ENCODE data around the gene CDK9. TPM values are rescaled to one million over a fixed set of nuclear protein-coding genes. Genes with fewer than 3 reads are reported as not detected.
A peak's percentile ranks its signal among the peaks of the same experiment; 100 is the strongest.

Gene CDK9
- total RNA-seq, 4 donors from 2014 or later: 66.6 to 112 (median 87.6) TPM

DNA sequence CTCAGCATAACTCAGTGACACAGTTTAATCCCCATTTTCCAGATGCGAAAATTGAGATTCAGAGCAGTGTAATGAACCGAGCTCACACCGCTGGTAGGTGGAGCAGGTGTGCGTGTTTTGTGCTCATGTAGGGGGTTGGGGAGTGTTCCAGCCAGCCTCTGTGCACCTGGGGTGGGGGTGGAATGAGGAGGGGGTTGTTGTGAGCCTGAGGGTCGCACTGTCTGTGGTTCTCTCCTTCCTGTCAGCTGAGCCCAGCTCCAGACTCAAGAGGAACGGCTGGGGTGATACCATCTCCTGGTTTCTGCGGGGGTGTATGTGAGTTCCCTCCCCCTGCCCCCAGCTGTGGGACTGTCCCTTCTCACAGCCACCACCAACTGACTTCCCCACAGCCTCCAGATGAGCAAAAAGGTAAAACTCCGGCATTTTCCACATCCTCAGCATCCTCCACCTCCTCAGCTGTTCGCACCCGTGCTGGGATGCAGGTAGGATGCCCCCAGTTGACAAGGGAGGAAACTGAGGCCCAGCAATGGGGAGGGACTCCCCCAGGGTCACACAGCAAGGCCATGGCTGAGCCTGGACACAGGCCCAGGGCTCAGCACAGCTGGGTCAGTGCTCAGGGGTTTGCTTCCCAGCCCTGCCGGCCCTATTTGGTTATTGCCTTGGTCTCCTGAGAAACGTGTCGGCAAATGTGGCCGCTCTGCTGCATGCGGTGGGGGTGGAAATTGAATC, 9.5 kb upstream of the CDK9 start:
- 52 to 69% methylated on average over 15 of the region's 15 CpGs for WGBS, 2 donors
- DNase-seq (ENCODE audit: low spot score in 2 of 2): no peak
- H3K27ac ChIP-seq: peak overlapping the region in 1 of 4 donors; percentile 78
- H3K4me3 ChIP-seq: peak overlapping the region in 2 of 4 donors; percentile 13 to 33
- no peaks in the 10 kb centered on the region for H3K36me3 ChIP-seq
- TF ChIP-seq EP300 (IDR thresholded peaks at IDR 0.05): no peak
- H3K27me3 ChIP-seq: no peaks in the 10 kb centered on the region
- peaks cover 0 to 40% (median 19%) of the 10 kb centered on the region in 4 donors for H3K4me1 ChIP-seq
- no peaks in the 10 kb centered on the region for H3K9me3 ChIP-seq

DNA sequence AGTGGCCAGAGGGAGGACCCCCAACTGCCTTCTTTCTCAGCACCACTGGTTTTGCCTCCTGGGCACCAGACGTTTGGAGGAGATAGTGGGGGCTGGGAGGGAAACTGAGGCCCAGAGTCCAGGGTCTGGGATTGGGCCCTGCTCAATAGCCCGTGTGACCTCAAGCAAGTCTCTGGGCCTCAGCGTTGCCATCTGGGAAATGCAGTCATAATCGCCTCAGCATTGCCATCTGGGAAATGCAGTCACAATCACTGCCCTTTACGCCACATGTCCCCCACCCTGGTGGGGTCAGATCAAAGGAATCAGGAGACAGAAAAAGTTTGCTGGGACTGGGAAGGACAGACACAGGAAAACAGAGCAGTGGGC, 8.9 kb upstream of the CDK9 start:
- H3K36me3 ChIP-seq: no peaks in the 10 kb centered on the region
- peak overlapping the region in 2 of 4 donors; percentile 13 to 33 for H3K4me3 ChIP-seq
- peaks cover 0 to 35% (median 17%) of the 10 kb centered on the region in 4 donors for H3K4me1 ChIP-seq
- 59 to 71% methylated on average over 5 of the region's 5 CpGs for WGBS, 2 donors
- no peak for TF ChIP-seq POLR2A (IDR thresholded peaks at IDR 0.05)
- TF ChIP-seq, protein P1, sequence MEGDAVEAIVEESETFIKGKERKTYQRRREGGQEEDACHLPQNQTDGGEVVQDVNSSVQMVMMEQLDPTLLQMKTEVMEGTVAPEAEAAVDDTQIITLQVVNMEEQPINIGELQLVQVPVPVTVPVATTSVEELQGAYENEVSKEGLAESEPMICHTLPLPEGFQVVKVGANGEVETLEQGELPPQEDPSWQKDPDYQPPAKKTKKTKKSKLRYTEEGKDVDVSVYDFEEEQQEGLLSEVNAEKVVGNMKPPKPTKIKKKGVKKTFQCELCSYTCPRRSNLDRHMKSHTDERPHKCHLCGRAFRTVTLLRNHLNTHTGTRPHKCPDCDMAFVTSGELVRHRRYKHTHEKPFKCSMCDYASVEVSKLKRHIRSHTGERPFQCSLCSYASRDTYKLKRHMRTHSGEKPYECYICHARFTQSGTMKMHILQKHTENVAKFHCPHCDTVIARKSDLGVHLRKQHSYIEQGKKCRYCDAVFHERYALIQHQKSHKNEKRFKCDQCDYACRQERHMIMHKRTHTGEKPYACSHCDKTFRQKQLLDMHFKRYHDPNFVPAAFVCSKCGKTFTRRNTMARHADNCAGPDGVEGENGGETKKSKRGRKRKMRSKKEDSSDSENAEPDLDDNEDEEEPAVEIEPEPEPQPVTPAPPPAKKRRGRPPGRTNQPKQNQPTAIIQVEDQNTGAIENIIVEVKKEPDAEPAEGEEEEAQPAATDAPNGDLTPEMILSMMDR (IDR thresholded peaks at IDR 0.05): no peak
- no peak for TF ChIP-seq EP300 (IDR thresholded peaks at IDR 0.05)
- no peaks in the 10 kb centered on the region for H3K27me3 ChIP-seq
- peak overlapping the region in 1 of 4 donors; percentile 78 for H3K27ac ChIP-seq
- no peaks in the 10 kb centered on the region for H3K9me3 ChIP-seq
- no peak for DNase-seq (ENCODE audit: low spot score in 2 of 2)

DNA sequence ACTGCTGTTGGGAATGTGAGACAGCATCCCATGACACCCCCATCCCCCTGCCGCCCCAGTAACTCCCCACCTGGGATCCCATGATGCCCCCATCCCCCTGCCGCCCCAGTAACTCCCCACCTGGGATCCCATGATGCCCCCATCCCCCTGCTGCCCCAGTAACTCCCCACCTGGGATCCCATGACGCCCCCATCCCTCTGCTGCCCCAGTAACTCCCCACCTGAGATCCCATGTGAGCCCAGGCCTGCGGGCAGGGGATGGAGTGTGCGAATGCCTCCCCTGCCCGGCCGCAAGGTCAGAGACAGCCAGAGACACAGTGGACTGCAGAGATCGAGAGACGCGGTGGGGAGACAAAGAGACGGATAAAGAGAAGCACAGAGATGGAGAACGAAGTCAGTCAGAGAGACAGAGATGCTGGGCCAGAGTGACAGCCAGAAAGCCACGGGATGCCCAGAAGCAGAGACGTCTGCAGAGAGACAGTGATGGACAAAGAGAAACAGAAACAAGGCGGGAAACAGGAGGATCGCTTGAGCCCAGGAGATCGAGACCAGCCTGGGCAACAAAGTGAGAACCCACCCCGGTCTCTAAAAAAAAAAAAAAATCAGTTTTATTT, 8.4 kb upstream of the CDK9 start:
- Histone ChIP-seq H3K4me3 (peak overlapping the region in 2 of 4 donors; percentile 13 to 33), H3K9me3 (no peaks in the 10 kb centered on the region), H3K27ac (peak overlapping the region in 2 of 4 donors; percentile 71 to 78), H3K4me1 (peaks cover 0 to 34% (median 17%) of the 10 kb centered on the region in 4 donors), H3K27me3 (no peaks in the 10 kb centered on the region), H3K36me3 (no peaks in the 10 kb centered on the region)
- no peak for DNase-seq (ENCODE audit: low spot score in 2 of 2)
- WGBS, 2 donors: 71 to 77% methylated on average over 18 of the region's 18 CpGs
- TF ChIP-seq, protein P1 (IDR thresholded peaks at IDR 0.05): no peak
- TF ChIP-seq POLR2A (IDR thresholded peaks at IDR 0.05) (no peak), EP300 (IDR thresholded peaks at IDR 0.05) (no peak)

DNA sequence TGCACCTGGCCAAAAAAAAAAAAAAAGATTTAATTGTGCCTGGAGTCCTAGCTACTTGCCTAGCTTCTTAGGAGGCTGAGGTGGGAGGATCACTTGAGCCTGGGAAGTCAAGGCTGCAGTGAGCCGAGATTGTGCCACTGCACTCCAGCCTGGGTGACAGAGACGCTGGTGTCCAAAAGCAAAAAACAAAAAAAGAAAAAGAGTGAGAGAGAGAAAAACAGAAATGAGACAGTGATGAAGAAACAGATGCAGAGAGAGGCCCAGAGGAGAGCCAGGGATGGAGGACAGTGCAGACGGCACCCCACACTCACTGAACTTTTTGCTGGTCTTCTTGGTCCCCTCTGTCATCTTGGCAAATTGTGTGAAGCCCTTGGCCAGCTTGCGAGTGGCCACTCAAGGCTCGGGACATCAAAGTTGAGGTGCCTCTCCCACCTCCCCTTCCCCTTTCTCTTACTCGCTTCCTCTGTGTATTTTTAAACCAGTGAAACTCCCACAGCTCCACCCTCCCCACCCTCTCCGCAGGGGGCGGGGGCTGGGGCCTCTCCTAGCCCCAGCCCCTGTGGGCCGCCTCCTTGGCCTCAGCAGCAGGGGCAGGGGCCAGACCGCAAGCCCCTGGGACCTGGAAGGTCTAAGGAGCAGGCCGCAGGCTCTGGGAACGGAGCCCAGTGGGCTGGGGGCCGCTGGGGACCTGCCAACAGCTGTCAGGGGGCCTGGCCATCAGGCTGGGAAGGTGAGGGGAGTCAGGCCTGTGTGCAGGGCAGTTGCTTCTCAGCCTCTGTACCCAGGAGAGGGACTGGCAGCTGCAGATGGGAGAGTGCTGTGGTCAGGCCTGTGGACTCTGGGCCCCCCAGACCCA, 7.3 kb upstream of the CDK9 start, which contains the start of gene SH2D3C:
TSS of gene SH2D3C (minus strand) at position 387 of the 856 bp plus-strand sequence. CDS start at position 348, 39 bp downstream.
- Histone ChIP-seq H3K4me1 (peaks cover 0 to 43% (median 22%) of the 10 kb centered on the region in 4 donors), H3K27ac (peak within 1 kb of the TSS; percentile 15 to 85 (median 74)), H3K36me3 (no peaks in the 10 kb centered on the region), H3K4me3 (peak within 1 kb of the TSS in 2 of 4 donors; percentile 13 to 33), H3K27me3 (no peaks in the 10 kb centered on the region), H3K9me3 (no peaks in the 10 kb centered on the region)
- DNase-seq (ENCODE audit: low spot score in 2 of 2): no peak
- TF ChIP-seq EP300 (IDR thresholded peaks at IDR 0.05) (no peak), POLR2A (IDR thresholded peaks at IDR 0.05) (no peak)
- TF ChIP-seq, protein P1 (IDR thresholded peaks at IDR 0.05): no peak
- WGBS, 2 donors: 23% methylated on average over 13 of the region's 13 CpGs

DNA sequence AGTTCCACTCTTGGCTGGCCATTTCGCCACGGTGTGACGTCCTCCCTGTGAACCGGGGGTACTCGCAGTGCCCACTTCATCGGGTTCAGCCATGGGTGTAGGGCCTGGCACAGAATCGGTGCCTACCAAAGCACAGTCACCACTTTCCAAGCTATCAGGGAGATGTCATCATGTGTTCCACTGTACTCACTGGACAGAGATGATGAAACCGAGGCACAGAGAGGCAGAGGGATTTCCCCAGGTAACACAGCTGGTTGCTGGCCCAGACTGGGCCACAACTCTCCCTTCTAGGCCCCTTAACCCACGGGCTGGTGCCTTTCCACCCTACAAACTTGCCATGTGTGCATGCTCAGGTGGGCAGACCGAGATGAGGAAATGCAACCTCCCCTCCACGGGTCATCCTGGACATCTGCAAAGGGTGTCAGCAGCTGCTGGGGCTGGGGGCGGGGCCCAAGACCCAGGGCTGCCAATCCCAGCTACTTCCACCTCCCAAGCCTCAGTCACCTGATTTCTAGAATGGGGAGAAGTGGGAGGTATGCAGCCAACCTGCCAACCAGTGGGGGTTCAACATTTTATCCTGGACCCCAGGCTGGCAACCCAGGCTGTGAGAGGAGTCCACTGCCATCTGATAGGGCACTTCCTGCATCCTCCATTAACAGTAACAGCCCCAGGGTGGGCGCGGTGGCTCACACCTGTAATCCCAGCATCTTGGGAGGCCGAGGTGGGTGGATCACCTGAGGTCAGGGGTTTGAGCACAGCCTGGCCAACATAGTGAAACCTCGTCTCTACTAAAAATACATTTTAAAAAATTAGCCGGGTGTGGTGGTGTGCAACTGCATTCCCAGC, 6.5 kb upstream of the CDK9 start:
- TF ChIP-seq, protein P1 (IDR thresholded peaks at IDR 0.05): no peak
- no peak for TF ChIP-seq EP300 (IDR thresholded peaks at IDR 0.05)
- no peaks in the 10 kb centered on the region for H3K9me3 ChIP-seq
- peak overlapping the region in 1 of 4 donors; percentile 33 for H3K4me3 ChIP-seq
- H3K27ac ChIP-seq: peak overlapping the region; percentile 15 to 85 (median 74)
- H3K36me3 ChIP-seq: no peaks in the 10 kb centered on the region
- H3K27me3 ChIP-seq: no peaks in the 10 kb centered on the region
- 61 to 63% methylated on average over 17 of the region's 17 CpGs for WGBS, 2 donors
- no peak for DNase-seq (ENCODE audit: low spot score in 2 of 2)
- peaks cover 0 to 52% (median 29%) of the 10 kb centered on the region in 4 donors for H3K4me1 ChIP-seq

Data from tibial nerve (tissue), 4 donors.